ENCODE measurements around the gene TBCC.

GRCh38 chr6:42726026-42726425 is 19.9 kb downstream of the TBCC start:
- no peak for TF ChIP-seq CTCF (IDR thresholded peaks at IDR 0.05)
- TF ChIP-seq ZFX (IDR thresholded peaks at IDR 0.05; ENCODE audit: borderline replicate concordance) = no peak

Measured in 22Rv1 (cell line).